Activated effector memory CD4-positive, alpha-beta T cell treated with anti-CD3 and anti-CD28 coated beads, Interleukin-2, amount 50 U/mL, for 16 hours (primary cell): ENCODE data around the gene TTI1.

ENCODE experiments used
- DNase-seq: peaks from one replicate; pipeline ENCODE4 v3.0.0-alpha.2; 2020

Gene TTI1

GRCh38 chr20:38033330-38034107 lies at the start of gene TTI1, which contains the start of gene RPRD1B:
TTI1 (minus strand) TSS chr20:38033456; CDS start chr20:38013816, 19,640 bp downstream.
RPRD1B (plus strand) TSS chr20:38033746; CDS start chr20:38033948, 202 bp downstream.
- DNase-seq = peak; percentile 97

DNA sequence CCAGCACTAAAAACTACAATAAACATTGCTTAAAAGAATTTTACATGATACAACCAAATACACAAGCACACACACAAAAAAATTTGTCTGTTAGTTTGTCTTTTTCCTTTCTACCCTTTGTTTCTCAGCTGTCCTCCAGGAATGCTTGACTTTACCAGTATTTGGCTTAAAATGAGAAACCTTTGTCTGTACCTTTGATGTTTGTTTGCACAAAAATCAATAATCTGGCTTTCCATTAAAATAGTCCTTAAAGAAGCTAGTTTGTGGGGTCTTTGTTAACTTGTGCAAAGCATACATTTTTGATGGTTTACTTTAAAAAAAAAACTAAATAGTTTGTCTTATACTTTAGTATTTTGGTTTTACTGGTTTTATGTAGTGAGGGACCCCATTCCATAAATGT lies 49.6 kb upstream of the TTI1 start:
- DNase-seq = no peak

GRCh38 chr20:38081575-38081974 lies 48.3 kb upstream of the TTI1 start:
- no peak for DNase-seq

DNA sequence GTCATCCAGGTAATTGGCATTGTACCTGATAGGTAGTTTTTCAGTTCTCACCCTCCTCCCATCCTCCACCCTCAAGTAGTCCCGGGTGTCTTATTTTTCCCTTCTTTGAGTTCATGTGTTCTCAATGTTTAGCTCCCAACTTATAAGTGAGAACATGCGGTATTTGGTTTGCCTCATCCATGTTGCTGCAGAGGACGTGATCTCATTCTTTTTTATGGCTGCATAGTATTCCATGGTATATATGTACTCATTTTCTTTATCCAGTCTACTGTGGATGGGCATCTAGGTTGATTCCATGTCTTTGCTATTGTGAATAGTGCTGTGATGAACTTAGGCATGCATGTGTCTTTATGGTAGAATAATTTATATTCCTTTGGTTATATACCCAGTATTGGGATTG lies 46.1 kb upstream of the TTI1 start:
- no peak for DNase-seq

- DNase-seq = no peak
Measured at GRCh38 chr20:38078084-38078483, 44.8 kb upstream of the TTI1 start.

DNA sequence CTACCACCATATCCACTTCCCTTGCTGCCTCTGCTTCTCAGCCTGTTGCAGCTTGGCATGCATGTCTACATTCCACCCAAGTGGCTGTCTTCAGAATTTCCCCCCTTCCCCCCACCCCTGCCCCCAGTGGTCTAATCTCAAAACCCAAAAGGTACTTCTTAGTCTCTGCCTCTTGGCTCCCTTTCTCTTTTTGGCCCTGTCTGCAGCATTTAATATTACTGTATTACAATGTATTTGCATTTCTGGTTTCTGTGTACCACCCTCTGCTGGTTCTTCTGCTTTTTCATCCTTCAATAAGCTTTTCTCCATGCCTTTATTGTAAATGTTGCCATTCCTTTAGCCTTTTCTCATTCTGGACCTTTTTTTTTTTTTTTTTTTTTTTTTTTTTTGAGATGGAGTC lies 43.3 kb upstream of the TTI1 start:
- DNase-seq = no peak

DNA sequence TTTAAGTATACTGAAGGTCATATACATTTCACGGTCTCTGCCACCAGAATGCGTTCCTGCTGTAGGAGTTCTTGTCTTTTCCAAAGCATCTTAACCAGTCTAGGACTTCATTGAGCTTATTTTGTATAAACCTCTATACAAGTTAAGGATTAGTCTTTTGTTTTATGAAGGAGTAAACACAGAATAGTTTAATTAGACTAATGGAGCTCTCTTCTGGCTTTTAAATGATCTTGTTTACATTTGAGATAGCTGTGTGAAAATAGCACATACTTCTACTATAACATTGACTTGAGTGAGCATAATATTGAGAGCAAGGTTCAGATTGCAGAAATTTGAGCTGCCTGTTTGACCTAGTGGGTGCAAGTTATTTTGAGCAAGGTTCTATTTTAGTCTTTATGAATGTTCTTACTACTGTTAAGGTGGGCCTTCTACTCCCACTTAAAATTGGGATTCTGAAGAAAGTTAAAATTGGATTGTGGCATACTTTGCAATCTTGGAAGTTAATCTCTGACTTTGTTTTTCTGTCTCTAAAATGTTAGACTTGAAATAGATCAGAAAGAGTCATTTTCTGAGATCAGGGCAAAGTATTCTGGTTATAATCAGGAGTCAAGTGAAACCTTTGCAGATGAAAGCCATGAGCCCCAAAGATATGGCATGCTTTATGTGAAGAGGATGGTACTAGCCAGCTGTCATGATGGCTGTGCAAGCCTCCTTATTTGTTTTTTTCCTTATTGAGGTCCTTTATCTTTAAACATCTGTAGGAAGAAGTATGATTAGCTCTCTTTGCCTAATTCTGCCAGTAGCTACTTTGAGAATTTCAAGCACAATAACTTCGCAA lies 42.1 kb upstream of the TTI1 start:
- no peak for DNase-seq

DNA sequence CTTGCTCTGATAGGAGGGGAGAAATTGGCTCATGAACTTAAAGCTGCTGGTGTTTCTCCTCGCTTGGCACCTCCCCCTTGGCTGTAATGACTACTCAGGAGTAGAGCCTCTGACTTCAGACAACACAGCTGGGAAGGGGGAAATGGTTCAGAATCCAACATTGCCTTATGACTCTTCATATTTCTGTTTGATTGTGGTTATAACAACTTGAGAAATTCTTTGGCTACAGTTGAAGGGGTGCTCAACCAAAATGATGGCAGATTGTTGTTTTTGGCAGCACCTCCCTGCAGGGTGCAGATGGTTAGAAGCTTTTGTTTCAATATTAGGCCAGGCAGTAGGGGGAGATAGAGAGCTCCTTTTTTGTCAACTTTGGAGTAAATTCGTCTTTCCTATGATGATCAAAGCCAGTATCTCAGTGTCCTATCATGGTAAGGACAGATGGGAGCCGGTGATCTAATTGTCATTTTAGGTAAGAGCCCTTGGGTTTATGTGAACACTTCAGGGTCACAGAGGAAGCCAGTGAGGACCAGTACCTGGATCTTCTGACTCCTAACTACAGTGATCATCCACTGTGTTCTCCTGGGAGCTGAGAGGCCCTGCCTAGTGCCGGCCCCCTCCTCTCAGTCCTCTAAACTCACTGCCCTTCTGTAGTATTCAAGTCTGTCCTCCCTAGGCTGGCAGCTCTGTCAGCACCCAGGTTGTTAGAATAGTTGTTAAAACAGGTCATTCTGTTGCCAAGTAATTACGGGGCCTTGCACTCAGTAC lies 40.2 kb upstream of the TTI1 start:
- no peak for DNase-seq

GRCh38 chr20:38072898-38073297 lies 39.6 kb upstream of the TTI1 start:
- no peak for DNase-seq

DNA sequence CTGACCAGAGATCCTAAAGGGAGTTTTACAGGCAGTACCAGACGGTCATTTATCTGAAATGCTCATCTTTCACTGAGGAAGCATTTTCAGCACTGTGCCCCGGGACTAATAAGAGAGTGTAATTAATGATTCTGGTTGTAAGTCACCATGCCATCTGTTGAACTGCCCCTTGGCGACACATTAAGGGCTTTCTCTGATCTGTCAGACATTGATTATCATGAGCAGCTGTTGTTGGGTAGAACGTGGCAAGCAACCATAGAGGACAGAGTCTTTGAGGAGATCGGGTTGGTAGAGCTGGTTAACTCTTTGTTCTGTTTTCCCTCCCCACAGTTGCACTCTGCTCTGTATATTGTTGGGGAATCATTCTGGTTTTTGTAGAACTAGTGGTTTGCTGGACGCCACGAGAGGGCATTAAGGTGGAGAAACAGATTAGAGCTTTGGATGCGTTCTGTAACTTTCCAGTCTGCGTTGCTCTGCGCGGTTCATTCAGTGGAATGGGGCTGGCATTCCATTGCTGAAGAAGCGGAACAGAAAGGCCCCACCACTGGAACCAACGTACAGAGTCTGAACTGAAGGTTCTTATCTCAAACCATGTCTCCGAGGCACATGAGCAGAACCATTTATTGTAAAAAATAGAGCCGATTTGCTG lies 34.6 kb upstream of the TTI1 start:
- no peak for DNase-seq

DNA sequence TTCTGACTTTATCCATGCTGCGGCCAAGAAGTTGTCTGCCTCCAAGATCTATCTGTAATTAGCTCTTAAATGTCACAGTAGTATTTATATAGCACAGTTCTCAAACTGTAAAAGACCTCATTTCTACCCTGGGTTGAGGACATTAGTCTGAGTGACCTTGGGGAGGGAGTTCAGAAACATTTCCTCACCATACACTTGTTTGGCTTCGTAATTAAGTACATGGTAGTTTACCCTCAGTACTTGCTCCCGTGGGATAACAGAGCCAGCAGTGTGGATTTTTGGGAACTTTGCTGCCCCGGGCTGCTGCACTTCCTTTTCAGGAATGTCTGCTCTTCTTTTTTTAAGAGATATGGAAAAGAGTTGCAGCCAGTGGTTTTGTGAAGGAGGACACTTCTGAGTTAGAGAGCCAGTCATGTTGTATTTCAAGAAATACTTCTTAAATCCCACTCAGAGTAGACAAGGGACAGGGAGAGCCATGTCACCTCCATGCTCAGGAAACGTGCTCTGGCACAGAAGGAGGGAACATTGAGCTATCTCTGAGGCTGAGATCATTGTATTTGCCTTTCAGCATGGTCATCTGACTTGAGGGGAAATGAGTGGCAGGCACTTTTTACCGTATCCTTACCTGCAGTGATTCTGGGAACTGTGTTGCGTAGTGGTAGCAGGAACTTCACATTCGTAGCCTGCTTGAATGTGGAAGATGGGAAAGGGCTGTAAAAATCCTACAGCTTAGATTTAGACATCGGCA lies 33.9 kb upstream of the TTI1 start:
- no peak for DNase-seq

GRCh38 chr20:38065764-38066375 lies 32.6 kb upstream of the TTI1 start:
- no peak for DNase-seq

DNA sequence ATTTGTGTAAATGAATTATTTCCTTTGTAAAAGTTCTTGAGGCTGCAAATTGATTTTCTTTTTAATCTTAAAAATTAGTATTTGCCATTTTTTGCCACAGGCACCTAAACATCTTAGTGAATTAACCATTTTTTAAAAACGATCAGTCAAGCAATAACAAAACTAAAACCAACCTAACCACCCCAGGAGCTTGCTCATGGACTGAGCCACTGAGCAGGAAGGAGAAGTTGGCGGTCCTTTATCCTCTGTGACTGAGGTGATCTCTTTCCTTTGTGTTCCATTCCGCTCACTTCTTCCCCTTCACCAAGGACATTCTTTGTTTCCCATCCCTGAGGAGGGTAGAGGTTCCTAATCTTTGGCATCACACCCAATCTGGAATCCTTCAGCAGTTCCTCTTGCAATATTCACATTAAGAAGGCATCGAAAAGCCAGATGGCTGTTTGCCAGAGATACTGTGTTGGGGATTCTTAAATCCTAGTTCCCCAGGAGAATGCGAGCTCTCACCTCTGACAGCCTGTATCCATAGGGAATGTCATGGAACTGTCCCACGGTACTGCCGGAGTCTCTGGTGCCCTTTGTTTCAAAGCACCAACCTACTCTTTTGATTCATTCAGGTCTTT lies 30.8 kb upstream of the TTI1 start:
- no peak for DNase-seq

- DNase-seq = no peak
Measured at GRCh38 chr20:38062890-38063289, 29.6 kb upstream of the TTI1 start.

GRCh38 chr20:38061109-38061508 lies 27.9 kb upstream of the TTI1 start:
- DNase-seq = no peak

DNA sequence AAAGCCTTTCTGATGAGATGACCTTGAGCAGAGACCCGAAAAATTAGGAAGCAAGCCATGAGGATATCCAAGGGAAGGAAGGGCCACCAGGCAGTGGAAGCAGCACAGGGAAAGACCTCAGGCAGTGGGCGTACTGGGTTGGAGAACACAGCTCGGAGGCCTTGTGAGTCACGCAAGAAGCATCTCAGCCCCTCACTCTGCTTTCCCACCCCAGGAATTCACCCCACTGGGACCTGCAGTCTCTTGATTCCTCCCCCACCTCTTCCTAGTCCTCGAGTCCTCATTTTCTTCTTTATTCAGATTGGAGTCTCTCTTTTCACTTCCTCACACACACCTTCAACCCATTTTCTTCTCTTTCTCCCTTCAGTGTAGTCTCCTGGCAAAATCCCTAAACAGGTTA lies 27.3 kb upstream of the TTI1 start:
- DNase-seq = no peak

- DNase-seq = no peak
Measured at GRCh38 chr20:38059832-38060231, 26.6 kb upstream of the TTI1 start.

GRCh38 chr20:38057351-38057972 lies 24.2 kb upstream of the TTI1 start:
- DNase-seq = peak; percentile 91

DNA sequence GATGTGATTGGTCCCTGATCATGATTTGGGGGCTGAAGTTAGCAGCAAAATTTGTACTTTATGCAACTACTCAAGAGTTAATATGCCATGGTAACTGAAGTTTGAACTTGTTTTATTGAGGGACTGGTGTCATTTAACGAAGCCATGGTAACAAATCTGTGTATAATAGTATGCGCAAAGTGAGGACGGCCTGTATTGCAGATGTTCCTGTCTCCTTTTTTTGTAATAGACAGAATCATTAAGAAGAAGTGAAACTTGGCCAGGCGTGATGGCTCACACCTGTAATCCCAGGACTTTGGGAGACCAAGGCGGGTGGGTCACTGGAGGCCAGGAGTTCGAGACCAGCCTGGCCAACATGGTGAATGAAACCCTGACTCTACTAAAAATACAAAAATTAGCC lies 22.6 kb upstream of the TTI1 start:
- DNase-seq = no peak

GRCh38 chr20:38055294-38055693 lies 22.0 kb upstream of the TTI1 start:
- DNase-seq = no peak

- DNase-seq = no peak
Measured at GRCh38 chr20:38054647-38055046, 21.4 kb upstream of the TTI1 start.
